NCI-H774 (cell line): ENCODE measurements around the gene SLC48A1.

ENCODE experiments used
- DNase-seq: peaks from one replicate; lab custom pipeline; 2025; lab: John Stamatoyannopoulos, UW

Gene SLC48A1

DNA sequence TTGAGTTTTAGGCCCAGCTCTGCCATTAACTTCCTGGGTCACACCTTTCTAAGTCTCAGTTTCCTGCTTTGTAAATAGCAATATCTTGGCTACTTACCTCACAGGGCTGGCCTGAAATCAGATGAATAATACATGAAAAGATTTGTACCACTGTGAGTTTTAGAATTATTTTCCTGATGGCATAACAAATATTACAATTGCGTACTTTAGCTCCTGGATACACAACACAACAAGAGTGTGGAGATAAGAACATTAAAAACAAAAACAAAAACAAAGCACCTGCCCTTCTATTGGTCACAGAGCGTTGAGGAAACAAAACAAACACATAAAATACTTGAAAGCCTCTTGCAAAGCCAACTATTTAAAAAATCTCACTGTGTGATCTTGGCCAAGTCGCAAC is 51.6 kb downstream of the SLC48A1 start:
- DNase-seq: no peak

DNA sequence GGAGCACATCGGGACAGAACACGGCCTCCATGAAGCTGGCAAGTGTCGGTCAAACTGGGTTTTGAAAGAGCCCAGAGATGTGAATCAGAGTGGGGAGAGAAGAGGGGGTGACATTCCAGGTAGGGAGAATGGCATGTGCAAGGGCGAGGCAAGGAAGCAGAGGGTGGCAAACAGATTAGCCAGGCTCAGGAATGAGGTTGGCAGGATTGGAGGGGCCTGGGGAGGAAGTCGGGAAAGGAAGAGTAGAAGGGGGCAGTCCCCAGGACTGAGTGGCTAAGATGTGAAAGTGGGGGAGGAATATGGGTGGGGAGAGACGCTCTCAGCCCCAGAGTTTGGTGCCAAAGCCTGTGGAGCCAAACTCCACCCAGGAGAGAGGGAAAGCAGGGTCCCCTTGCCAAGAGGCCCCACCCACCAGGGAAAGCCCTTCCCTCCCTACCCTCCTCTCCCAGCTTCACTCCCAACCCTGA is 52.2 kb downstream of the SLC48A1 start:
- no peak for DNase-seq

DNA sequence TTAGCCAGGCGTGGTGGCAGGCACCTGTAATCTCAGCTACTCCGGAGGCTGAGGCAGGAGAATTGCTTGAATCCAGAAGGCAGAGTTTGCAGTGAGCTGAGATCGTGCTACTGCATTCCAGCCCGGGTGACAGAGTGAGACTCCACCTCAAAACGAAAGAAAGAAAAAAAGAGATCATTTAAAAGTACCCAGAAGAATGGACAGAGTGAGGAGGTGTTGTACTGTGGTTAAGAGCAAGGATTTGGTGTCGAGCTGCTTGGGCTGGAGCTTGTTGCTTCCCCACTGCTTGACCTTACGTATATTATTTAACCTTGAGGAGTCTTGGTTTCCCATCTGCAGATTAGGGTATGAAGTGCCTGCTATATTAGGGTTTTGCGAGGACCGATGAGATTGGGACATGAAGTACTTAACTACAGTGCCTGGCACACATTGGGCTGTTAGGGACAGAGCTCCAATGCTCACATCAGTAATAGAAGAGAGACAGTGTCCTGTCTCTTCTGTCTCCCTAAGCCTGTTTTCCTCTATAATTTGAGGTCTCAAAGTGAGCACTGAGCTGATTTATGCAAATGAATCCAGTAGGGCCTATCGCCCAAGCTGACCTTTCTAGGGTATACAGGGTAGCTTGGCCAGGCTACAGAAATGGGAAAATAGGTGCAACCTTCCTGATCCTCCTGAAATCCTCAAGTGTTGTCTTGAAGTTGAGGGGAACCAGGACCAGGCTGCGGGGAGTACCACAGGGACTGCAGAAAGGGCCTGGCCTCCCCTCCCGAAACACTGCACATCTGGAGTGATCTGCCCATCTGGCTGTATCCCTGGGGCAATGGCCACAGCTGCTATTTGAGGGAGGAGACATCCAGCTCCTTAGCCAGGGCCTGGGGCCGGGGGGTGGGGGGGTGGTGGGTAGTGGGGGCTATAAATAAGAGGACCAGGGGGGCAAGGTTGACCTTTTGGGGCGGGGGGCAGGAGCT is 55.3 kb downstream of the SLC48A1 start:
- no peak for DNase-seq

DNA sequence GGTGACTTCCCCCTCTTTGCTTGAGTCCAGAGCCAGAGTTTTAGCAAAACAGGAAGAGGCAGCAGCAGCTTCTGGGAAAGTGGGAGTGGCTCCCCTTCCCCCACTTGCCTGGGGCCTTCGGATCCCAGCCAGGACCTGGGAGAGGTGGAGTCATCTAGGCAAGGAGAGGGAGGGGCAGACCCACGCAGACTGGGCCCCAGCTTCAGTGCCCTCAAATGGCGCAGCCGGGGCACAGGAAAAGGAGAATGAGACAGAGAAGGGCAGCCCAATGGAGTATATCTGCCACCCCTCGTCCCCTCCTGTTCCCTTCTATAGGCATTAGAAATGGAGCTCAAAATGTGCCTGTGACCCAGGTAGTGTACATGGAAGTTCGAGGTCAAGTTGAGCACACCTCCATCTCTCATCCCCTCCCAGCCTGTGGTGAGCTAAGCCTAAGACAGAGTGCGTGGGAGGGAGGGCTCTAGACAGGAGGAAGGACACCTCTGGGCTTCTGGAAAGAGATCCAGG is 56.0 kb downstream of the SLC48A1 start:
- no peak for DNase-seq

DNA sequence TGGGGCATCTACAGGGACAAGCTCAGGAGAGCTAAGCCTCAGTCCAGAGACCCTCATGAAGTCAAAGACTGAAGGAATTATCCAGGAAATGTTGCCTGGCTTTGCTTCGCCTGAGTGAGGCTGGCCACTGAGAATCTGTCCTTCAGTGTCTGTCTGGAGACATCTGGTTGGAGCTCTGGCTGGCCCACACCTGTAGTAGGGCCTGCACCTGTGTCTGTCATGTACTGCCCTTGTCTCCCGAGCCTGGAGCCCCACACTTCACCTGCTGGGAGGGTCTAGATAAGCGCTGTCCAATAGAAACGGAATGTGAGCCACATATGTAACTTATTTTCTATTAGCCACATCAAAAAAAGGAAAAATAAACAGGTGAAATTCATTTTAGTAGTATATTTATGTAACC is 56.5 kb downstream of the SLC48A1 start:
- no peak for DNase-seq
